GM20000 (cell line): Measurements from ENCODE around the gene PARD3.
A peak's percentile ranks its signal among the peaks of the same experiment; 100 is the strongest.

Experiments
- DNase-seq: peaks from one replicate; pipeline ENCODE4 v3.0.0; 2012; ENCODE audit warnings: low spot score
- CTCF ChIP-seq: IDR thresholded peaks from 2 replicates; pipeline ENCODE4 v1.5.1; 2012; ENCODE audit warnings: mild to moderate bottlenecking, control low read depth; ENCODE audit errors: extremely low read depth, missing control alignments

The PARD3 gene

GRCh38 chr10:34656661-34657060, 158.4 kb downstream of the PARD3 start:
- no peak for TF ChIP-seq CTCF
- DNase-seq, result no peak

GRCh38 chr10:34655286-34656170, 159.6 kb downstream of the PARD3 start:
- peak; percentile 32 for DNase-seq

GRCh38 chr10:34654211-34654610, 160.9 kb downstream of the PARD3 start:
- no peak for DNase-seq
- TF ChIP-seq CTCF, result no peak

More at GRCh38 chr10:34655286-34656170, 159.6 kb downstream of the PARD3 start:
- peak; percentile 16 for TF ChIP-seq CTCF

GRCh38 chr10:34653530-34653929, 161.6 kb downstream of the PARD3 start:
- DNase-seq, result no peak
- no peak for TF ChIP-seq CTCF

- DNase-seq, result no peak
- no peak for TF ChIP-seq CTCF
Observed at GRCh38 chr10:34651416-34652195, 163.5 kb downstream of the PARD3 start.

- DNase-seq, result no peak
- TF ChIP-seq CTCF, result no peak
Observed at GRCh38 chr10:34650156-34650555, 164.9 kb downstream of the PARD3 start.

- DNase-seq, result no peak
- TF ChIP-seq CTCF, result no peak
Observed at GRCh38 chr10:34649385-34649784, 165.7 kb downstream of the PARD3 start.
